Mesendoderm (in vitro differentiated cells): Measurements from ENCODE around the gene SMC1B.

Experiments used
- DNase-seq: peaks from one replicate; pipeline ENCODE4 v3.0.0; 2013
- H2AK5ac ChIP-seq: 2 replicates; pipeline ENCODE4 v1.6.1; 2013; ENCODE audit warnings: low read length, inconsistent platforms
- H2BK120ac ChIP-seq: 2 replicates; pipeline ENCODE4 v1.6.1; 2013; ENCODE audit warnings: low read depth, mild to moderate bottlenecking, low read length, moderate library complexity, mixed read lengths
- H2BK15ac ChIP-seq: replicated peaks from 2 replicates; pipeline ENCODE4 v1.6.1; 2013; ENCODE audit warnings: low read depth, mild to moderate bottlenecking, moderate library complexity
- H2BK5ac ChIP-seq: 2 replicates; pipeline ENCODE4 v1.6.1; 2013; ENCODE audit warnings: low read length, inconsistent platforms
- H3K18ac ChIP-seq: 2 replicates; pipeline ENCODE4 v1.6.1; 2013; ENCODE audit warnings: mild to moderate bottlenecking, low read length, mixed read lengths
- H3K23ac ChIP-seq: one replicate; pipeline ENCODE4 v1.6.1; 2013; ENCODE audit warnings: low read length
- H3K27ac ChIP-seq: 2 replicates; pipeline ENCODE4 v1.5.1; 2013; ENCODE audit warnings: low read depth, mild to moderate bottlenecking, inconsistent platforms, low read length, moderate library complexity
- H3K27me3 ChIP-seq: 2 replicates; pipeline ENCODE4 v1.6.1; 2013; ENCODE audit warnings: low read length, control low read depth, mild to moderate bottlenecking, inconsistent platforms; ENCODE audit not compliant: insufficient read depth, poor library complexity
- H3K36me3 ChIP-seq: 2 replicates; pipeline ENCODE4 v1.6.1; 2013; ENCODE audit warnings: low read length, inconsistent platforms; ENCODE audit not compliant: control insufficient read depth, insufficient read depth
- H3K4ac ChIP-seq: one replicate; pipeline ENCODE4 v1.6.1; 2013; ENCODE audit warnings: low read depth, mild to moderate bottlenecking, low read length, moderate library complexity
- H3K4me1 ChIP-seq: 2 replicates; pipeline ENCODE4 v1.6.1; 2013; ENCODE audit warnings: low read depth, low read length, inconsistent platforms; ENCODE audit not compliant: control insufficient read depth
- H3K4me2 ChIP-seq: 2 replicates; pipeline ENCODE4 v1.6.1; 2013; ENCODE audit warnings: low read length
- H3K4me3 ChIP-seq: 2 replicates; pipeline ENCODE4 v1.5.1; 2013; ENCODE audit warnings: mild to moderate bottlenecking, low read length
- H3K56ac ChIP-seq: one replicate; pipeline ENCODE4 v1.6.1; 2013; ENCODE audit warnings: low read length
- H3K79me1 ChIP-seq: 2 replicates; pipeline ENCODE4 v1.6.1; 2013; ENCODE audit warnings: low read length, inconsistent platforms
- H3K79me2 ChIP-seq: 2 replicates; pipeline ENCODE4 v1.6.1; 2013; ENCODE audit warnings: mild to moderate bottlenecking, low read length; ENCODE audit not compliant: control insufficient read depth, insufficient read depth
- H3K9ac ChIP-seq: 2 replicates; pipeline ENCODE4 v1.6.1; 2013; ENCODE audit warnings: low read length, inconsistent platforms
- H4K5ac ChIP-seq: one replicate; pipeline ENCODE4 v1.6.1; 2013; ENCODE audit warnings: low read length
- H4K8ac ChIP-seq: one replicate; pipeline ENCODE4 v1.6.1; 2013; ENCODE audit warnings: low read depth, mild to moderate bottlenecking, control low read depth, low read length, moderate library complexity
- WGBS: extraction: QIAGEN DNeasy Blood & Tissue Kit; methylation state at CpG from one replicate; pipeline ENCODE4 v1.1.7; 2013; ENCODE audit warnings: low lambda C conversion rate, missing lambda C conversion rate; ENCODE audit not compliant: insufficient coverage; ENCODE audit errors: extremely low coverage; 5-methylcytosine and 5-hydroxymethylcytosine counted together

The SMC1B gene

DNA sequence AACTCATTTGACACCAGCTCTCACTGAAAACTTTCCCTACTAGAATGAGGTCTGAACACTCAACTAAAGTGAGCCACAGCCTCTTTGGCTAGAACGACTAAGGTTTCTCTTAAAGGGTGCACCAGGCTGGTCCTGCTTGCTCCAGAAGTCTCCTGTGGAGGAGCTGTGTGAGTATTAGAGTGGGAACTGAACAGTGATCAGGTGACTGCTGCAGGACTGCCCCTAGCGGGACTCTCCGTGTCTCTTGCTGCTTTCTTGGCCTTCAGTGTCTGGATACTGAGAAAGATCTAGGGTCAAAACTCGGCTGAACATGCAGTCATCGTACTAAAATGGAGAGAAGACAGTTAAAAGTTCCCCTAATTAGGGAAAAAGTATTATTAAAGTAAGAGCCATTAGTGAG lies 69.1 kb downstream of the SMC1B start:
- Histone ChIP-seq H3K27me3 (no peaks in the 10 kb centered on the region), H3K23ac (no peak overlapping the region), H3K4me3 (no peak overlapping the region), H3K56ac (no peak overlapping the region), H3K18ac (no peak overlapping the region), H3K79me2 (no peaks in the 10 kb centered on the region), H4K5ac (no peak overlapping the region), H3K9ac (no peak overlapping the region), H3K4me1 (no peaks in the 10 kb centered on the region), H2BK15ac (no peak overlapping the region), H3K4ac (no peak overlapping the region), H3K4me2 (no peak overlapping the region), H2BK120ac (no peak overlapping the region), H2AK5ac (no peak overlapping the region), H3K27ac (no peak overlapping the region), H4K8ac (no peak overlapping the region), H2BK5ac (no peak overlapping the region), H3K36me3 (no peaks in the 10 kb centered on the region), H3K79me1 (no peaks in the 10 kb centered on the region)
- peak; percentile 58 for DNase-seq
- no CpG with 5 or more reads among the region's 5 CpGs for WGBS

DNA sequence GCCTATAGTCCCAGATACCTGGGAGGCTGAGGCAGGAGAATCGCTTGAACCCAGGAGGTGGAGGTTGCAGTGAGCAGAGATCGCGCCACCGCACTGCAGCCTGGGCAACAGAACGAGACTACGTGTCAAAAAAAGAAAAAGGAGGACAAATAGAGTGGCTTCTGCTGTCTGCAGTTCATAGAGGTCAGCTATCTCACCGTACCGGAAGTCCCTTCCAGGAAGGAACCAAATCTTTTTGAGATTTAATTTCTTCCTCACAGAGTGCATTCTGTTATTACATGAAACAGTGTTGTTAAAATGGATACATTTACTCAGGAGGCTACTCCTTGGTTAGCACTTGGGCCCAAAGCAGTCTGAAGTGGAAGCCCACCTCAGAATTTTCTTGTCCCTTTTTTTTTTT lies 70.3 kb downstream of the SMC1B start:
- H3K56ac ChIP-seq: no peak overlapping the region
- no peak overlapping the region for H3K4me3 ChIP-seq
- H3K4ac ChIP-seq: no peak overlapping the region
- no peaks in the 10 kb centered on the region for H3K79me2 ChIP-seq
- H3K4me1 ChIP-seq: no peaks in the 10 kb centered on the region
- DNase-seq: no peak
- H3K18ac ChIP-seq: no peak overlapping the region
- no peaks in the 10 kb centered on the region for H3K36me3 ChIP-seq
- H4K8ac ChIP-seq: no peak overlapping the region
- no peak overlapping the region for H2BK15ac ChIP-seq
- no peak overlapping the region for H3K9ac ChIP-seq
- H3K4me2 ChIP-seq: no peak overlapping the region
- no peak overlapping the region for H2BK5ac ChIP-seq
- no peak overlapping the region for H3K23ac ChIP-seq
- H2BK120ac ChIP-seq: no peak overlapping the region
- H3K27ac ChIP-seq: no peak overlapping the region
- H2AK5ac ChIP-seq: no peak overlapping the region
- no CpG with 5 or more reads among the region's 8 CpGs for WGBS
- H3K79me1 ChIP-seq: no peaks in the 10 kb centered on the region
- no peak overlapping the region for H4K5ac ChIP-seq
- no peaks in the 10 kb centered on the region for H3K27me3 ChIP-seq

DNA sequence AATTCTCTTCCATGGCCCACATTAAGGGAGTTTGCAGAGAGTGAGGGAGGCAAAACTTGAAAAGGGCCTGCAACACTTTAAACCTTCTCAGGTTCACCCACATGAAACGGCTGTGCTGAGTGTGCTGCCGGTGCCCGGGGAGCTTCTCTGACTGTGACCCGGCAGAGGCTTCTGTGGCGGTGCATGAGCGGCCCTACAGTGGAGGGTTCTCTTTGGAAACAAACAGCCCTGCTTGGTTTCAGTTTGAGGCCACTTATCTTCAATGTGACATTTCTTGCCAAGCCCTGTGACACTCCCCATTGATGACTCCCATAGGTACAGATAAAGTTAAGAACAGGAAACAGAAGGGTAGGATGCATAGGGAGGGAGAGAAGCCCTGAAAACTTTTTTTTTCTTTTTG lies 71.9 kb downstream of the SMC1B start:
- H3K4ac ChIP-seq: no peak overlapping the region
- H4K5ac ChIP-seq: no peak overlapping the region
- H3K23ac ChIP-seq: no peak overlapping the region
- no peak overlapping the region for H3K56ac ChIP-seq
- H3K18ac ChIP-seq: no peak overlapping the region
- H3K79me2 ChIP-seq: no peaks in the 10 kb centered on the region
- no peak overlapping the region for H3K27ac ChIP-seq
- no peaks in the 10 kb centered on the region for H3K36me3 ChIP-seq
- H2BK120ac ChIP-seq: no peak overlapping the region
- H3K4me1 ChIP-seq: no peaks in the 10 kb centered on the region
- no peak overlapping the region for H2AK5ac ChIP-seq
- H3K4me3 ChIP-seq: no peak overlapping the region
- H3K9ac ChIP-seq: no peak overlapping the region
- H4K8ac ChIP-seq: no peak overlapping the region
- H2BK15ac ChIP-seq: no peak overlapping the region
- no peak for DNase-seq
- H3K79me1 ChIP-seq: no peaks in the 10 kb centered on the region
- no CpG with 5 or more reads among the region's 6 CpGs for WGBS
- H3K27me3 ChIP-seq: no peaks in the 10 kb centered on the region
- no peak overlapping the region for H2BK5ac ChIP-seq
- H3K4me2 ChIP-seq: no peak overlapping the region

DNA sequence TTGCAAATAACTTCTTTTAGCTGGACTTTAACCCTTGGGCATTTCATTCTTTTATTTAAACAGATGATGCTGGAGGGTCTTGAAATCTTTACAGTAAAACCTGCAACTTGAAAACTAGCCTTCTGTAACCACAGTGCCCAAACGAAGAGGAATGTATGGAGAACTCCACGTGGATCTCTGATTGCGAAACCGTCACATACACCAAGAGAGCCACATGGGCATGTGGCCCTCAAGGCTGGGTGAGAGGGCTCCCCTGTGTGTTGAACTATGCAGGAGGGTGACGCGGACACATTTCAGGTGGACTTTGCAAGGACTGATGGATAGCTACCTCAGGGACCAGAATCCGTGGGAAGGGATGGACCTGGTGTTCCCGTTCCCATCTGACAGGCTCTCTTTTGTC lies 73.1 kb downstream of the SMC1B start:
- Histone ChIP-seq H3K56ac (no peak overlapping the region), H3K18ac (no peak overlapping the region), H3K4me1 (no peaks in the 10 kb centered on the region), H3K23ac (no peak overlapping the region), H2BK15ac (no peak overlapping the region), H2BK5ac (no peak overlapping the region), H3K27me3 (no peaks in the 10 kb centered on the region), H2AK5ac (no peak overlapping the region), H2BK120ac (no peak overlapping the region), H4K5ac (no peak overlapping the region), H3K4me3 (no peak overlapping the region), H3K79me1 (no peaks in the 10 kb centered on the region), H3K4ac (no peak overlapping the region), H3K79me2 (no peaks in the 10 kb centered on the region), H3K9ac (no peak overlapping the region), H4K8ac (no peak overlapping the region), H3K27ac (no peak overlapping the region), H3K36me3 (no peaks in the 10 kb centered on the region), H3K4me2 (no peak overlapping the region)
- WGBS: no CpG with 5 or more reads among the region's 8 CpGs
- DNase-seq: no peak

DNA sequence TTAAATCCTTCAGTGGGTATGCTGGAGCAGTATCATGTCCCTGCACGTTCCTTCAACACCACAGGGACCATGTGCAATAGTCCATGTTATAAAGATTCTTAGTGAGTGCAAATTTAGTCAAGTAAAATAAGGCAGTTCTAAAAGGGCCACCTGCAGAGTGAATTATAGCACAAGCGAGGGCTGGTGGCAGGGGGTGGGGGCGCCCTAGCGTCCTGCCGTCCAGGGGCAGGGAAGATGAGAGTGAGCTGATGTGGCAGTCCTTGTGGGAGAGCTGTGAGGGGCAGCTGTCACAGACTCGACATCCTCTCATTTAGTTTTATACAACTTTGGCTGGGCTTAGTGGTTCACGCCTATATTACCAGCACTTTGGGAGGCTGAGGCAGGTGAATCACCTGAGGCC lies 74.6 kb downstream of the SMC1B start:
- no peak overlapping the region for H3K18ac ChIP-seq
- H4K5ac ChIP-seq: no peak overlapping the region
- H3K79me1 ChIP-seq: no peaks in the 10 kb centered on the region
- no peak for DNase-seq
- WGBS: no CpG with 5 or more reads among the region's 7 CpGs
- no peak overlapping the region for H4K8ac ChIP-seq
- H3K23ac ChIP-seq: no peak overlapping the region
- no peak overlapping the region for H3K4me3 ChIP-seq
- H3K9ac ChIP-seq: no peak overlapping the region
- H2AK5ac ChIP-seq: no peak overlapping the region
- no peak overlapping the region for H3K56ac ChIP-seq
- H3K4me1 ChIP-seq: no peaks in the 10 kb centered on the region
- H2BK15ac ChIP-seq: no peak overlapping the region
- no peak overlapping the region for H3K4me2 ChIP-seq
- H3K36me3 ChIP-seq: no peaks in the 10 kb centered on the region
- no peak overlapping the region for H3K27ac ChIP-seq
- H3K27me3 ChIP-seq: no peaks in the 10 kb centered on the region
- H2BK5ac ChIP-seq: no peak overlapping the region
- no peaks in the 10 kb centered on the region for H3K79me2 ChIP-seq
- H2BK120ac ChIP-seq: no peak overlapping the region
- H3K4ac ChIP-seq: no peak overlapping the region

DNA sequence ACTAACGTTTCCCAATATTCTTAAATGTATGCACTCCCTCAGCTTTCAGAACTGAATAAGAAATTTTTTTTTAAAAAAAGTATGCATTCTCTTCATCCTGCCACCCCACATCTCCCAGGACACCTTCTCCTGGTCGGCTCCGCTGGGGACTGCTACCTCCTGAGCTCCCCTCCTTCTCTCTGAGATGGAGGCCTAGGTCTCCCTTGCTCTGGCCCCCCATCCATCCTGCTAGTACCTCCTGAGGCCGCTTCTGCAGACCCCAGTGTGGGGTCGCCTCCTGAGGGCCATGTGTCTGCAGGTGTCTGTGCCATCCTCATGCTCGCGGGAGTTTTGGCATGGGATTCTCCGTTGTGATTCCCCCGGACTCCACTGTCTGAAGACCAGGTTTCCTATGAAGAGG lies 75.9 kb downstream of the SMC1B start:
- Histone ChIP-seq H3K18ac (no peak overlapping the region), H2BK15ac (no peak overlapping the region), H2BK120ac (no peak overlapping the region), H3K79me2 (no peaks in the 10 kb centered on the region), H3K4me3 (no peak overlapping the region), H4K5ac (no peak overlapping the region), H4K8ac (no peak overlapping the region), H3K23ac (no peak overlapping the region), H3K27ac (no peak overlapping the region), H3K9ac (no peak overlapping the region), H3K4ac (no peak overlapping the region), H3K4me1 (no peaks in the 10 kb centered on the region), H3K36me3 (no peaks in the 10 kb centered on the region), H2AK5ac (no peak overlapping the region), H3K27me3 (no peaks in the 10 kb centered on the region), H2BK5ac (no peak overlapping the region), H3K4me2 (no peak overlapping the region), H3K56ac (no peak overlapping the region), H3K79me1 (no peaks in the 10 kb centered on the region)
- no CpG with 5 or more reads among the region's 9 CpGs for WGBS
- DNase-seq: no peak
